Measurements from ENCODE around the gene ZNF474. TPM values are rescaled to one million over a fixed set of nuclear protein-coding genes. Genes with fewer than 3 reads are reported as not detected.

ZNF474 gene
- total and polyA plus RNA-seq, 2 of the 8 experiments (the other 6 are each of a cell fraction or from before 2014, with no cell fraction given): not detected

- no peak overlapping the region for H3K9ac ChIP-seq (replicated peaks in 1 of 4; ENCODE audit: extremely low read depth in 1 of 4, low read depth in 3 of 4, low read length in 3 of 4)
- H2AK5ac ChIP-seq (ENCODE audit: low read depth, low read length): no peak overlapping the region
- H3K79me2 ChIP-seq (ENCODE audit: control insufficient read depth in 1 of 2, insufficient read depth in 2 of 2, low read length in 2 of 2): no peaks in the 10 kb centered on the region
- H4K8ac ChIP-seq (ENCODE audit: extremely low read depth, insufficient read depth, low read length): no peak overlapping the region
- no peak overlapping the region for H3K14ac ChIP-seq (ENCODE audit: insufficient read length)
- H3K18ac ChIP-seq (ENCODE audit: extremely low read depth, low read length): no peak overlapping the region
- H4K91ac ChIP-seq (replicated peaks; ENCODE audit: insufficient read length, low read length): no peak overlapping the region
- DNase-seq (ENCODE audit: low read depth in 1 of 2, low spot score in 2 of 2) (no peak), FAIRE-seq (no peak)
- H3K36me3 ChIP-seq (ENCODE audit: control insufficient read depth in 2 of 4, insufficient read depth in 4 of 4, low read length in 3 of 4): no peaks in the 10 kb centered on the region
- no peak overlapping the region for H3K4me2 ChIP-seq (ENCODE audit: insufficient read depth in 1 of 2, low read depth in 2 of 2, low read length in 2 of 2)
- no peaks in the 10 kb centered on the region for H3K79me1 ChIP-seq (ENCODE audit: low read depth, low read length)
- no peak overlapping the region for H2BK120ac ChIP-seq (replicated peaks; ENCODE audit: low read depth, low read length)
- no peak overlapping the region for H3K23ac ChIP-seq (ENCODE audit: insufficient read length)
- no peak overlapping the region for H3K56ac ChIP-seq (replicated peaks; ENCODE audit: insufficient read length, low read depth, low read length)
- H2BK15ac ChIP-seq (ENCODE audit: low read length): no peak overlapping the region
- no peaks in the 10 kb centered on the region for H3K23me2 ChIP-seq (ENCODE audit: low read depth, low read length)
- no peaks in the 10 kb centered on the region for H3K27me3 ChIP-seq (replicated peaks in 1 of 4; ENCODE audit: control insufficient read depth in 3 of 4, extremely low read depth in 1 of 4, insufficient read depth in 3 of 4, low read length in 3 of 4)
- ChIA-PET CTCF (ENCODE audit: partially characterized antibody) (interaction anchor here (1.2 to 4.1 kb wide), 6 partner anchors 9 to 389 kb away, joined by 3 to 28 read pairs (median 6); no protein-coding TSS in a partner anchor), POLR2A (ENCODE audit: partially characterized antibody) (no interaction called here)
- H3K4ac ChIP-seq (replicated peaks; ENCODE audit: insufficient read length, low read depth, low read length): no peak overlapping the region
- no peak overlapping the region for H3K4me3 ChIP-seq (ENCODE audit: extremely low read depth in 1 of 4, insufficient read depth in 2 of 4, low read depth in 3 of 4, low read length in 4 of 4)
- no peak overlapping the region for H2BK20ac ChIP-seq (ENCODE audit: low read length)
- H2BK12ac ChIP-seq (ENCODE audit: low read depth, low read length): no peak overlapping the region
- no peak overlapping the region for H2BK5ac ChIP-seq (ENCODE audit: low read depth, low read length)
- H3K9me3 ChIP-seq (ENCODE audit: insufficient read depth in 2 of 2, low read depth in 1 of 2, low read length in 1 of 2): no peaks in the 10 kb centered on the region
- no peaks in the 10 kb centered on the region for H3K4me1 ChIP-seq (replicated peaks in 1 of 4; ENCODE audit: control insufficient read depth in 3 of 4, insufficient read depth in 4 of 4, low read length in 3 of 4)
- H3K27ac ChIP-seq (ENCODE audit: low read depth, low read length): no peak overlapping the region
- no peaks in the 10 kb centered on the region for H4K20me1 ChIP-seq (replicated peaks in 1 of 2; ENCODE audit: control insufficient read depth in 1 of 2, insufficient read depth in 2 of 2, low read length in 2 of 2)
- H4K5ac ChIP-seq (ENCODE audit: insufficient read length, low read depth, low read length): no peak overlapping the region
- no peak overlapping the region for H2AFZ ChIP-seq (ENCODE audit: low read length)
- WGBS, 2 experiments (ENCODE audit: extremely low coverage in 1 of 2, insufficient coverage in 1 of 2, insufficient read length in 1 of 2, insufficient replicate concordance in 2 of 2, low coverage in 1 of 2, low lambda C conversion rate in 2 of 2, missing lambda C conversion rate in 1 of 2): 91% methylated on average over 5 of the region's 5 CpGs; no CpG with 5 or more reads in 1 of the 2 experiments
- TF ChIP-seq POLR2AphosphoS5 (IDR thresholded peaks at IDR 0.05; ENCODE audit: low read depth, low read length): no peak
These were observed 17.9 kb upstream of the ZNF474 start for GRCh38 chr5:122111460-122111859.

Measured in H1 (cell line).